Right lobe of liver (tissue), 4 donors: Measurements from ENCODE around the gene TMEM248.

Experiments
- CTCF ChIP-seq, 4 donors: fragments of 200-600 bp in 3 of 4; fragments of 450-650 bp in 1 of 4; IDR thresholded peaks; one replicate each; pipeline versions ENCODE4 v1.5.1 to v1.8.0; 2016 to 2022; ENCODE audit warnings: antibody characterized with exemption in 4 of 4, mild to moderate bottlenecking in 2 of 4
- POLR2A ChIP-seq: fragments of 450-650 bp; IDR thresholded peaks from one replicate; pipeline ENCODE4 v1.6.1; 2017; ENCODE audit warnings: antibody characterized with exemption, mild to moderate bottlenecking
- donor health status: DM: no; HTN: no; CAD: no.
- donor health status: DM: no; HTN: no; CAD: no.
- donor health status: DM: no; HTN: yes; CAD: no.

- TF ChIP-seq CTCF (IDR thresholded peaks at IDR 0.05) (no peak), POLR2A (no peak)
Observed at GRCh38 chr7:66873476-66873875, 47.5 kb upstream of the TMEM248 start.
